Gastrocnemius medialis (tissue), 4 donors: Measurements from ENCODE around the gene KCNA5.

Experiments
- CTCF ChIP-seq, 5 experiments: fragments of 450-650 bp in 3 of 5; fragments of 200-600 bp in 2 of 5; sonication (generic) in 2 of 5; IDR thresholded peaks in 4 of 5; conservative IDR thresholded peaks in 1 of 5; 1 replicate in 4 of 5; 2 replicates in 1 of 5; pipeline ENCODE4 v1.5.1; 2016 to 2019; ENCODE audit warnings: antibody characterized with exemption in 5 of 5, mild to moderate bottlenecking in 3 of 5, moderate library complexity in 3 of 5
- POLR2A ChIP-seq, 2 donors: fragments of 450-650 bp; IDR thresholded peaks; one replicate each; pipeline ENCODE4 v1.6.1; 2017; ENCODE audit warnings: antibody characterized with exemption in 2 of 2, mild to moderate bottlenecking in 2 of 2, moderate library complexity in 2 of 2

DNA sequence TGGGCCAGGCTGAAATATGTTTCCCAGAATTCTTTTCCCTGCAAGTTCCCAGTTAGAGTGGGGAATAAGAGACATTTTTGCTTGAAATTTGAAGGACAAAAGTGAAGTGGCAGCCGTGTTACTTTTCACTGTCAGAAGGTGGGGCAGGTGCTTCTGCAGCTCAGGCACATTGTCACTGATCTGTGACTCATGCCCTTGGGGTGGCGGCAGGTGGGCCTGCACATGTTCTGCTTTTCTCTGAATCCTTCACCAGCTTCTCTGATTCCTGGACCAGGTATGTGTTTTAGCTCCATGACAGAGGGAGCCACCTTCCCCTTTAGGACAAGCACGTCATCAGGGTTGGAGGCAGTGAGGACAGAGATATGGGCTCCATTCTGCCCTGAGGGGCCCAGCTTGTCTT is 11.7 kb upstream of the KCNA5 start:
- TF ChIP-seq CTCF (IDR thresholded peaks at IDR 0.05 in 4 of 5, conservative IDR thresholded peaks at IDR 0.05 in 1 of 5), result no peak
- no peak for TF ChIP-seq POLR2A (IDR thresholded peaks at IDR 0.05)
